Lower lobe of right lung (tissue), 2 donors: ENCODE data around the gene NNT. TPM values are rescaled to one million over a fixed set of nuclear protein-coding genes. Genes with fewer than 3 reads are reported as not detected.

Experiments
- ATAC-seq, 2 donors: fragments of 200-7000 bp; cut with Tn5 transposase; one replicate each; pipeline ENCODE4 v1.9.1; 2020 to 2022; ENCODE audit warnings: mild to moderate bottlenecking in 2 of 2, moderate library complexity in 2 of 2
- DNase-seq: peaks from one replicate; pipeline ENCODE4 v3.0.0-alpha.2; 2020
- H3K27ac ChIP-seq: fragments of 200-600 bp; one replicate; pipeline ENCODE4 v1.8.0; 2022
- H3K27me3 ChIP-seq: fragments of 200-600 bp; one replicate; pipeline ENCODE4 v1.8.0; 2022; ENCODE audit warnings: low read depth
- H3K36me3 ChIP-seq: fragments of 200-600 bp; one replicate; pipeline ENCODE4 v1.8.0; 2022; ENCODE audit warnings: mild to moderate bottlenecking
- H3K4me1 ChIP-seq: fragments of 200-600 bp; one replicate; pipeline ENCODE4 v1.8.0; 2022
- H3K4me3 ChIP-seq: fragments of 200-600 bp; one replicate; pipeline ENCODE4 v1.8.0; 2022; ENCODE audit warnings: mild to moderate bottlenecking
- H3K9me3 ChIP-seq: fragments of 200-600 bp; one replicate; pipeline ENCODE4 v1.8.0; 2022
- CTCF ChIP-seq: fragments of 200-600 bp; IDR thresholded peaks from one replicate; pipeline ENCODE4 v1.8.0; 2022; ENCODE audit warnings: antibody characterized with exemption, mild to moderate bottlenecking
- intact Hi-C: fragments of 100-400 bp; cut with DNase I; formaldehyde crosslinking; loops from one replicate; pipeline ENCODE4 v1.11.0; 2022
- total RNA-seq: library from RNA; stranded (reverse); fragmentation: NEBNext Ultra II Directional; extraction: Animal tissue kit (Norgen Biotek cat#: 25700); gene quantifications from one replicate; pipeline ENCODE4 v1.2.1, GENCODE V29; 2021
- donor health status: DM: no; HTN: yes; CAD: no; lungs with severe emphysema.

Gene NNT
- total RNA-seq, 1 donor from 2014 or later, result 70.9 TPM

- Histone ChIP-seq H3K27me3 (no peaks in the 10 kb centered on the region), H3K36me3 (peaks cover 28% of the 10 kb centered on the region), H3K4me3 (peak within 1 kb of the TSS; percentile 75), H3K27ac (peak within 1 kb of the TSS; percentile 95), H3K4me1 (peaks cover 33% of the 10 kb centered on the region), H3K9me3 (no peaks in the 10 kb centered on the region)
- ATAC-seq (peak; percentile 97), DNase-seq (peak; percentile 88)
- peak; percentile 73 for TF ChIP-seq CTCF
- intact Hi-C loops, result no loop called here
Observed at GRCh38 chr5:43556857-43557542, 46.0 kb upstream of the NNT start, which contains the start of gene PAIP1. PAIP1 (minus strand) TSS chr5:43557077; CDS start chr5:43556846, 231 bp downstream.

- H3K9me3 ChIP-seq, result no peaks in the 10 kb centered on the region
- H3K4me3 ChIP-seq, result no peak overlapping the region
- DNase-seq (no peak), ATAC-seq (no peak)
- intact Hi-C loops, result no loop called here
- H3K27ac ChIP-seq, result no peak overlapping the region
- H3K4me1 ChIP-seq, result peaks cover 8% of the 10 kb centered on the region
- TF ChIP-seq CTCF, result no peak
- peaks cover 1% of the 10 kb centered on the region for H3K36me3 ChIP-seq
- no peaks in the 10 kb centered on the region for H3K27me3 ChIP-seq
Observed at GRCh38 chr5:43560128-43560527, 42.9 kb upstream of the NNT start.

GRCh38 chr5:43561356-43561755 lies 41.6 kb upstream of the NNT start:
- Histone ChIP-seq H3K9me3 (no peaks in the 10 kb centered on the region), H3K27ac (no peak overlapping the region), H3K4me1 (no peaks in the 10 kb centered on the region), H3K27me3 (no peaks in the 10 kb centered on the region), H3K36me3 (no peaks in the 10 kb centered on the region), H3K4me3 (no peak overlapping the region)
- intact Hi-C loops, result no loop called here
- no peak for DNase-seq
- no peak for ATAC-seq
- no peak for TF ChIP-seq CTCF

- no peak for DNase-seq
Observed at GRCh38 chr5:43563321-43563720, 39.7 kb upstream of the NNT start.

GRCh38 chr5:43564289-43564850 lies 38.6 kb upstream of the NNT start:
- Histone ChIP-seq H3K27ac (no peak overlapping the region), H3K4me3 (no peak overlapping the region), H3K4me1 (no peaks in the 10 kb centered on the region), H3K9me3 (no peaks in the 10 kb centered on the region), H3K27me3 (no peaks in the 10 kb centered on the region), H3K36me3 (no peaks in the 10 kb centered on the region)
- intact Hi-C loops, result no loop called here
- no peak for TF ChIP-seq CTCF
- DNase-seq (no peak), ATAC-seq (no peak)

More at GRCh38 chr5:43563321-43563720, 39.7 kb upstream of the NNT start:
- Histone ChIP-seq H3K27me3 (no peaks in the 10 kb centered on the region), H3K9me3 (no peaks in the 10 kb centered on the region), H3K4me1 (no peaks in the 10 kb centered on the region), H3K4me3 (no peak overlapping the region), H3K36me3 (no peaks in the 10 kb centered on the region), H3K27ac (no peak overlapping the region)
- ATAC-seq, result no peak
- TF ChIP-seq CTCF, result no peak
- intact Hi-C loops, result no loop called here
